GM13977 (cell line): Measurements from ENCODE around the gene FILIP1L.
"Not testable (repeated sequence)": the region's sequence is repeated elsewhere in the genome, so short reads cannot be mapped to it uniquely, and the experiment has no call there.

Experiments
- DNase-seq: peaks from one replicate; pipeline ENCODE4 v3.0.0; 2012; ENCODE audit warnings: low spot score
- in situ Hi-C: fragments of 300-500 bp; cut with MboI; formaldehyde crosslinking; loops from one replicate; pipeline ENCODE4 v1.12.0; 2022; ENCODE audit warnings: low sequenced_read_pairs, low pct_unique_long_range_greater_than_20kb, mixed read lengths, inconsistent platforms; ENCODE audit not compliant: unreplicated experiment
- TF ChIP-seq, protein P1 (sequence below): IDR thresholded peaks from 2 replicates; pipeline ENCODE4 v1.5.1; 2012; ENCODE audit warnings: mild to moderate bottlenecking, control low read depth; ENCODE audit not compliant: insufficient read depth; ENCODE audit errors: extremely low read depth, missing control alignments

The FILIP1L gene

DNA sequence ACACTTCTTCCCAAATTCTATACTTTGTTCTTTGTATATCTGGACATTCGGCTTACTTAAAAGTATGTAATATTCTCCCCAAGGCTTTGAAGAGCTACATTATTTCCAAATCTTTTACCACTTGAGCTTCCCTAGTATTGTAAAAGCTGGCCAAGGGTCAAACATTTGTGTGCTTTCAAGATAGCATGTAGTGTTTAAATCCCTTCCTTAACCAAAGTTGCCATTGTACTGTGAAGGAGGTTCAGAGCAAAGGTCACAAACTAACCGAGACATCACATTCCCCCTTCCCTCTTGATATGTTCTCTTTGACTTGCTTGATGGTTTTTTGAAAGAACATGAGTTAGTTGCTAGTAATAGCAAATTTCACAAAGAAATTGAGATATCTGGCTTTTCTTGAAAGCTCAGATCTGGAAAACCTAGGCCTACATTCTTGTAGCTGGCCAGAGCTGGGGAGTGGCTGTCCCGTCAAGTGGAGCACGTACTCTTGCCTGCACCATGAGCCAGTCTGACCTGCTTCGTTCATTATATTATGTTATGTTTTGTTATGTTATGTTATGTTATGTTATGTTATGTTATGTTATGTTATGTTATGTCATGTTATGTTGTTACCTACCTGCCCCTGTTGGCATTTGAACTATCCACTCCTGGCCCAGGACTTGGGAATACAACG, 60.2 kb downstream of the FILIP1L start:
- in situ Hi-C loops: no loop called here
- TF ChIP-seq, protein P1, sequence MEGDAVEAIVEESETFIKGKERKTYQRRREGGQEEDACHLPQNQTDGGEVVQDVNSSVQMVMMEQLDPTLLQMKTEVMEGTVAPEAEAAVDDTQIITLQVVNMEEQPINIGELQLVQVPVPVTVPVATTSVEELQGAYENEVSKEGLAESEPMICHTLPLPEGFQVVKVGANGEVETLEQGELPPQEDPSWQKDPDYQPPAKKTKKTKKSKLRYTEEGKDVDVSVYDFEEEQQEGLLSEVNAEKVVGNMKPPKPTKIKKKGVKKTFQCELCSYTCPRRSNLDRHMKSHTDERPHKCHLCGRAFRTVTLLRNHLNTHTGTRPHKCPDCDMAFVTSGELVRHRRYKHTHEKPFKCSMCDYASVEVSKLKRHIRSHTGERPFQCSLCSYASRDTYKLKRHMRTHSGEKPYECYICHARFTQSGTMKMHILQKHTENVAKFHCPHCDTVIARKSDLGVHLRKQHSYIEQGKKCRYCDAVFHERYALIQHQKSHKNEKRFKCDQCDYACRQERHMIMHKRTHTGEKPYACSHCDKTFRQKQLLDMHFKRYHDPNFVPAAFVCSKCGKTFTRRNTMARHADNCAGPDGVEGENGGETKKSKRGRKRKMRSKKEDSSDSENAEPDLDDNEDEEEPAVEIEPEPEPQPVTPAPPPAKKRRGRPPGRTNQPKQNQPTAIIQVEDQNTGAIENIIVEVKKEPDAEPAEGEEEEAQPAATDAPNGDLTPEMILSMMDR: no peak

DNA sequence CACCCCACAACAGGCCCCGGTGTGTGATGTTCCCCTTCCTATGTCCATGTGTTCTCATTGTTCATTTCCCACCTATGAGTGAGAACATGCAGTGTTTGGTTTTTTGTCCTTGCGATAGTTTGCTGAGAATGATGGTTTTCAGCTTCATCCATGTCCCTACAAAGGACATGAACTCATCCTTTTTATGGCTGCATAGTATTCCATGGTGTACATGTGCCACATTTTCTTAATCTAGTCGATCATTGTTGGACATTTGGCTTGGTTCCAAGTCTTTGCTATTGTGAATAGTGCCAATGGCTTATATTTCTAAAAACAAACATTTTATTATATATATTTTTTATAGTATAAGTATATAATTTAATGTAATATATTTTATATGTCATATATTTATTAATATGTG, 62.8 kb downstream of the FILIP1L start:
- in situ Hi-C loops, DNase-seq: not testable (repeated sequence)

More for the DNA sequence above, 60.2 kb downstream of the FILIP1L start:
- DNase-seq: no peak

DNA sequence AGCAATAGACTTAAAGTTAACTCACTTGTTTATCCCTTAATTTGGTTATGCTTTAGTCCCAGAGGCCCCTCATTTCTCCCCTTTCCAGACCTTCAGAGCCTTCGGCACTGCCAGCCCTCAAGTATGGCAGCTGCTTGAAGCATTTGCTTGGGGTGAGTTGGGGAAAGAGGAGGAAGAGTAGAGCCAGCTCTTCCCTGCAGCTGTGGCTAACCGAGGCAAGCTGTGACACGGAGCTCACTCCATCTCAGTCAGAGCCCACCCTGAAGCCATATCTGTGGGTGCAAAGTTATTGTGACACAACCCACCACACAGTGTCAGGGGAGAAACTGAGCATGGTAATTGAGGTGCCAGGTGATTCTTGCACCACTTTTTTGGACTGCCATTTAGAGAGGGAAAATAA, 66.1 kb downstream of the FILIP1L start:
- in situ Hi-C loops: no loop called here
- DNase-seq: no peak
- TF ChIP-seq, protein P1: no peak

DNA sequence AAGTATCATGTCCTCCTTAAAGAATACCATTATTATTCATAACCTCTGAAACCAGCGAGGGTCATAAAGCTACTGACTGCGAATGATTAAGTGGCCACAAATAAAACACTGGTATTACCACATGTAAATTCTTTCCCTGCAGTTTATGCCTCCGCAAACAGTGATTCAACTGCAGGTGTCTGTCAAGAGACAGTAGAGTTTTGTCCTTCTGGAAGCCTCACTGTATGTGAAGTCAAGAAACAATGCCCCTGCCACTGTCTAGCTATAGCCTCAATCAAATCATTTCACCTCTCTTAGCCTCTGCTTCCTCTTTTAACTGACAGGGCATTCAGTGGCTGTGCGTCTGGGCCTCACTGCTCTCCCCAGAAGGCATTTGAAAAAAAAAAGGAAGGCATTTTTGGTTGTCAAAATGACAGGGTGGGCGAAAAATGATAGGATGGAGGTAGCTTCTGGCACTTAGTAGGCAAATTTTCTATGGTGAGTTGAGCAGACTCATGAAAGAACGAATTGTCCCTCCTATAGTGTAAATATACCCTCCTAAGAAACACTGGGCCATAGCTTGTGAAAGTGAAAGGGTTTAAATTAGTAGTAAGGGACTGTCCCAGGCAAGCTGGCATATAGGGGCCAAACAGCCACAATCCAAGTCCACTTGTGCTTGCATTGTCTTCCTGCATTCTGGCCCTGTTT, 66.7 kb downstream of the FILIP1L start:
- in situ Hi-C loops: no loop called here
- TF ChIP-seq, protein P1: no peak
- peak; percentile 40 for DNase-seq

DNA sequence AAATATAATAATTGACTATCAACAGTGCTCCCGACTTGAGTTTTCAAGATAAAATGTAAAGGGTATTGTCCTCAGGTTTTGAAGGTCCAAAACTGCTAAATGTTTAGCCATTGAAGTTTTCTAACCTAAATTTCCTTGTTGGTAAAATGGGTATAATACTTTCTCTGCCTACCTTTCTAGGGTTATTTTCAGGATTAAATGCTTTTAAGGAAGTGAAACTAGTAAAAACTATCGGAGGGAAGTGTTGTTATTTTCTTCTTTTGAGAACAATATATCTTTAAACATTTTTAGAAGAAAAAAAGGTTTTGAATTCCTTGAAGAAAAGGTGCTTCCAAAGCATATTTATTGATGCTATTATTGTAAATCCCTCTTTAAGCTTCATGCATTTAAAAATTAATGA, 67.3 kb downstream of the FILIP1L start:
- in situ Hi-C loops: no loop called here
- DNase-seq: no peak
- TF ChIP-seq, protein P1: no peak

DNA sequence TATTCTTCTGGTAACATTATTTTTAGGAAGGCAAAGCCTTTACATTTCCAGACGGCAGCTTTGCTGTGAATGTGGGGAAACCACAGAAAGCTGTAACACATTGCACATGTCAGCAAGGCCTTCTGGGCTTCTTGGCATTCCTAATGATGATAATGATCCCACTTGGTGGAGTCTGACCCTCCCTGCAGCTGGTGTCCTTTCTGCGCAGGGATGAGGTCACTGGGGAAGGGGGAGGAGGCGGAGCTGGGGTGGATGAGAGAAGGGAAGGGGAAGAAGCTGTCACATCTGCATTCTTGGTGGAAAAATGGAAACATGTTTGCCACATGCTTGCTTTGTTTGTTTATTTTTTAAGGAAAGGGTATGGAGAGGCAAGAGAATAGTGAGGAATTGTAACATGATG, 68.6 kb downstream of the FILIP1L start:
- no peak for DNase-seq
- TF ChIP-seq, protein P1: no peak
- in situ Hi-C loops: no loop called here

DNA sequence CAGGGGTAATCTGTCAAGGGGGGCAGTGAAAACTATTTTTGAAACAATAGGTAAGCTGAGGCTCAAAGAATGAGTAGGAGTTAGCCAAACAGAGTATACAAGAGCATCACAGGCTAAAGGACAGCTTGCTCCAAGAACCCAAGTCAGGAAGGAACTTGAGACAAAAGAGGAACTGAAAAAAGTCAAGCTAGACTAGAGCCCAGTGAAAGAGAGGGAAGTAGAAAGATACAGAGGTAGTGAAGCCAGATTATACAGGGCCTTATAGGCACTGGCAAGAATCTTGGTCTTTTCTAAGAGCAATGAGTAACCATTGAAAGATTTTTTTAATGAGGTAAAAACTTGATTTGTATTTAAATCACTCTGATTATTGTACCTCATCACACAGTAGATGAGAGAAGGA, 69.9 kb downstream of the FILIP1L start:
- peak; percentile 44 for DNase-seq
- in situ Hi-C loops: no loop called here
- TF ChIP-seq, protein P1: no peak
